GM13977 (cell line): Measurements from ENCODE around the gene MEF2C.
"Not testable (repeated sequence)": the region's sequence is repeated elsewhere in the genome, so short reads cannot be mapped to it uniquely, and the experiment has no call there.

ENCODE experiments used
- DNase-seq: peaks from one replicate; pipeline ENCODE4 v3.0.0; 2012; ENCODE audit warnings: low spot score
- CTCF ChIP-seq: IDR thresholded peaks from 2 replicates; pipeline ENCODE4 v1.5.1; 2012; ENCODE audit warnings: mild to moderate bottlenecking, control low read depth; ENCODE audit not compliant: insufficient read depth; ENCODE audit errors: extremely low read depth, missing control alignments
- in situ Hi-C: fragments of 300-500 bp; cut with MboI; formaldehyde crosslinking; loops from one replicate; pipeline ENCODE4 v1.12.0; 2022; ENCODE audit warnings: low sequenced_read_pairs, low pct_unique_long_range_greater_than_20kb, mixed read lengths, inconsistent platforms; ENCODE audit not compliant: unreplicated experiment

The MEF2C gene

GRCh38 chr5:88868468-88869068 is 14.4 kb downstream of the MEF2C start:
- no peak for TF ChIP-seq CTCF
- in situ Hi-C loops, result no loop called here
- no peak for DNase-seq

GRCh38 chr5:88867638-88868037 is 15.3 kb downstream of the MEF2C start:
- in situ Hi-C loops, result no loop called here

GRCh38 chr5:88863523-88863922 is 19.5 kb downstream of the MEF2C start:
- in situ Hi-C loops, result no loop called here
- DNase-seq, result no peak
- TF ChIP-seq CTCF, result no peak

More at GRCh38 chr5:88867638-88868037, 15.3 kb downstream of the MEF2C start:
- DNase-seq, result no peak
- no peak for TF ChIP-seq CTCF

GRCh38 chr5:88862547-88863175 is 20.3 kb downstream of the MEF2C start:
- no peak for TF ChIP-seq CTCF
- in situ Hi-C loops, result no loop called here
- no peak for DNase-seq

GRCh38 chr5:88861231-88861630 is 21.8 kb downstream of the MEF2C start:
- no peak for TF ChIP-seq CTCF
- DNase-seq, result no peak
- in situ Hi-C loops, result no loop called here

- no peak for DNase-seq
- TF ChIP-seq CTCF, result no peak
- in situ Hi-C loops, result no loop called here
Measured at GRCh38 chr5:88860501-88860900, 22.5 kb downstream of the MEF2C start.

GRCh38 chr5:88858392-88858791 is 24.6 kb downstream of the MEF2C start:
- in situ Hi-C loops, result no loop called here
- no peak for DNase-seq
- TF ChIP-seq CTCF, result no peak

GRCh38 chr5:88856381-88856780 is 26.6 kb downstream of the MEF2C start:
- DNase-seq, in situ Hi-C loops: not testable (repeated sequence)
